Activated CD4-positive, CD25-positive, alpha-beta regulatory T cell treated with anti-CD3 and anti-CD28 coated beads, Interleukin-2, amount 50 U/mL, for 16 hours (primary cell): Measurements from ENCODE around the gene ISY1.
"Not testable (repeated sequence)": the region's sequence is repeated elsewhere in the genome, so short reads cannot be mapped to it uniquely, and the experiment has no call there.

ENCODE experiments used
- DNase-seq: peaks from one replicate; pipeline ENCODE4 v3.0.0-alpha.2; 2020; ENCODE audit warnings: low read depth, low spot score

The ISY1 gene

DNA sequence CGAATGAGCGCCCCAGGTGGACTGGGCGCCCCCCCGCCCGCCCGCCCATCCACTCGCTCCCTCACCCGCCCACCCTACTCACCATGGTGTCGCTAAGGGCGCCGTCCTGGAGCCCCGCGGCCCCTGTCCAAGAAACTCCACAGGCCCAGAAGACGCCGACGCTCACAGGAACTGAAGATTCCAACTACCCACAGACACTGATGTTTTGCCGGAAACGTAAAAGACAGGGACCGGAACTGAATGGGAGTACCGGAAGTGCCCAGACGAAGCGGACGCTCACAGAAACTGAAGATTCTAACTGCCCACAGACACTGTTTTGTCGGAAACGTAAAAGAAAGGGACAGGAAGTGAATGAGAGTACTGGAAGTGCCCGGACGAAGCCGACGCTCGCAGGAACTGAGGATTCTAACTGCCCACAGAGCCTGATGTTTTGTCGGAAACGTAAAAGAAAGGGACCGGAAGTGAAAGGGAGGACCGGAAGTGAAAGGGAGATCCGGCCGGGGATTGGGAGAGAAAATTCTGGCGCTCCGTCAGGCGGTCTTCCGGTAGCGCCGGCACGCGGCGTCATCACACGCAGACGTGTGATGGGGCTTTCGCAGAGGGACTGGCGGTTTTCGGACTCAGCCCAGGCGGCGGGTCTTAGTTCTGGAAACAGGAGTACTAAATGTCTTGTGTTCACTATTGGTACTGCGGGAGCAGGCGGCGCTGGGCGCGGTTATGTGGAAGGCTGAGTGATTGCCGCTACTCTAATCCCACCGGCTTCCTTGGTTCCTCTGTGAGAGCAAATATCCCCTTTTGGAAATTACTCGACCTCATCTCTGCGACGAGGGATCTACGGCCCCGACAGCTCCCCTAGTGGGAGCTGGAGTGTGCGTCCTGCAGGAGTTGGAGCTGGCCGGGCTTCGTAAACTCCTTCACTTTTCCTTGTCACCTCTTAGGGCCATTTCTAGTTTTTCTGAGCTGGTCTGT lies at the start of gene ISY1:
TSS of gene ISY1 (minus strand) at position 173 of the 969 bp plus-strand sequence. CDS start at position 85, 88 bp downstream.
- peak; percentile 79 for DNase-seq

DNA sequence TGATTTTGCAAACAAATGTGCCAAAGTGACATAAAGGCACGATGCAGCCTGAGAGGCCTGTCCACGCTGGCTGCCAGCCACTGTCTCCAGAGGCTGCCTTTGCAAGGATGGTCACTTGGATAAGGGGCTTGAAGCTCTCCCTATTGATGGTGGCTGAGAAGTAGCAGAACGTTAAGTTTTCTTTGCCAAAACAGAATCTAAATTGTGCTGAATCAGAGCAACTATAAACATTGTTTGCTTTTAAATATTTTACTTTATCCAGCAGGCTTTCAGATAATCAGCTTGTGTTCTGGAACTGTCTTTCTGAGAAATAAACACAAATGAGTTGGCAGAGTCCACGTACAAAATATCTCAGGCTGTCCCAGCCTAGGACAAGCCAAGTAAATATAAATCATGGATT lies 46.6 kb upstream of the ISY1 start:
- DNase-seq = no peak

- DNase-seq = no peak
Observed at GRCh38 chr3:129205109-129205832, 44.4 kb upstream of the ISY1 start.

GRCh38 chr3:129204473-129204872 lies 43.6 kb upstream of the ISY1 start:
- no peak for DNase-seq

DNA sequence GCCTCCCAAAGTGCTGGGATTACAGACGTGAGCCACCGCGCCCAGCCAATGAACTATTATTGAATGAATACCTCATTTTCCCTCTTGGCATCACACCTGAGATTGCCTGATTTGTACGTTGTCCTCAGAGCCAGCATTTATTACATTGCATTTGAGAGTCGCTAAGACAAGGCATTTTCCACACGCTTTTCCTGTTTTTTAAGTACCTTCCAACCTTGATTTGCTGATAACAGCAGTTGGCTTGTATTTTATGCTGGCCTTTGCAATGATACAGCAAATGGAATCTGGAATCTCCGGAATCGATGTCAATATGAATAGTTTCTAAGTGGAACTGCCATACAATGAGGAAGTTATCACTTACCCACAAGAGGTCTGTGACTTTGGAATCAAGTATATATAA lies 38.5 kb upstream of the ISY1 start:
- DNase-seq = no peak

DNA sequence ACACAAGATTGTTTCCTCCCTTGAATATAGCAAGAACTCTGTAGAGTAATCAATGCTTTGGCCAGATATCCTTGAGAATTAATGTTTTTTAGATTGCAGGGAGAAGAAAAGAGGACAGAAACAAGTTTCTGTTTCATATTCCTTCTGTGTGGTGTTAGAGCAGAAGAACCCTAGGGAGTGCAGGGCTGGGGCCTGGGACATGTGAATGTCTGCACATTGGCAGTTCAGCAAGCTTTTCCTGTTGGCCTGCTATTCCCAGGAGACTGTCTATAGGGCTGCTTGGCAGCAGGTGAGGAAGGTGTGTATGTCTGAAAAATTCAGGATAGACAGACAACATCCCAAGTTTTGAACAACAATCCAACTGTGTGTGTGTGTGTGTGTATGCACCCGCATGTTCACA lies 36.5 kb upstream of the ISY1 start:
- DNase-seq = no peak

DNA sequence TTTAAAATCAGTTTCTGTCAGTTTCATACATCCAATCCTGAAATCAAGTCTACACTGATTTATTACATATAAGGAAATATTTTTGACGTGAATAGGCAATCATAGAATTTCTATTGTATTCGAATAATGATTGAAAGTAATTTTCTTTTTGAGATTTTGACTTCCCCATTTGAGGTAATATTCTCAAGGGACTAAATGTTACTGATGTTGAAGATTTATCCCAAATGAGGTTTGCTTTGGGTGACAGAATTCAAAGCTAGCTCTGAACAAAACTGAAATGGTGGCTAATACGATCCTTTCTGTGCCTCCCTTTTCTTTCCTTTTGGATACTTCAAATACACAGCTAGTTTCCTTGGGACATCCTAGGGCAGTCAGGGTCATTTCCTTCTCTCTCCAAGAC lies 35.7 kb upstream of the ISY1 start:
- no peak for DNase-seq

GRCh38 chr3:129195731-129196256 lies 34.9 kb upstream of the ISY1 start:
- no peak for DNase-seq

DNA sequence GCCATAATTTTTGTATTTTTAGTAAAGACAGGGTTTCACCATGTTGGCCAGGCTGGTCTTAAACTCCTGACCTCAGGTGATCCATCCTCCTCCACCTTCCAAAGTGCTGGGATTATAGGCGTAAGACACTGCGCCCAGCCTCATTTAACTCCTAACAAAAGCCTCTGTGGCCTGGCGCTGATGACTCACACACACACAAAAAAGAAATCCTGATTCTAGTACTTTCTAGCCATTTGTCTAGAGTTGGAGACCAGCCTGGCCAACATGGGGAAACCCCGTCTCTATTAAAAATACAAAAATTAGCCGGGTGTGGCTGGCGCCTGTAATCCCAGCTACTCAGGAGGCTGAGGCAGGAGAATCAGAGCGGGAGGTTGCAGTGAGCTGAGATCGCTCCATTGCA lies 28.9 kb upstream of the ISY1 start:
- DNase-seq = not testable (repeated sequence)

DNA sequence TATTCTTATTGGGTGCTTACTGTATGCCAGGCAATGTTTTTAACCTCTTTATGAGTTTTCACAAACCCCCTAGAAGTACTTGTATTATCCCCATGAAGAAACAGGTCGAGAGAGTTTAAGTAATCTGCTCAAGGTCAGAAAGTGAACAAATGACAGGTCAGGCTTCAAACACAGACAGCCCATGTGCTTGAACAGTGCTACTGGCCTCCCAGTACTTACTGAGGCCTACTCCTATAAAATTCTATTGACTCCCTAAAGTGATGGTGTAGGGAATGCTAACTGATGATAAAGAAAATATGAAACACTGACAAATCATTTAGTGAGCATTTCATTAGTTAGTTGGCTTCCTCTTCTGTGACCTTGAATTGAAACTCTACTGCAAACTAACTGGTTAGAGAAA lies 27.0 kb upstream of the ISY1 start:
- no peak for DNase-seq

- DNase-seq = no peak
Observed at GRCh38 chr3:129185783-129186182, 24.9 kb upstream of the ISY1 start.

GRCh38 chr3:129184784-129185542 lies 24.1 kb upstream of the ISY1 start:
- DNase-seq = not testable (repeated sequence)

DNA sequence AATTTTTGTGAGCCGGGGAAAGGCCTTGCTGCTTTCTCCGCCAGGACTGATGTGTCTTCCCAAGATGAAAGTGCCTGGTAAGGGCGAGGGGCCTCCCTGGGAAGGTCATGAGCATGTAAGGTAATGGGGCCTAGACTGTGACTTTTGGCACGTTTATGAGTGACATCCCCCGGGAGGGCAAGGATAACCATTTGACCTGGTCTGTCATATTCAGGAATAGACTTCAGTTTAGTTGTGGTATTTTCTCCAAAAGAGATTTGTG lies 23.5 kb upstream of the ISY1 start:
- no peak for DNase-seq

- DNase-seq = peak; percentile 86
Observed at GRCh38 chr3:129183569-129184395, 22.9 kb upstream of the ISY1 start, which contains the start of gene CNBP. CNBP (minus strand) TSS chr3:129183896; CDS start chr3:129171757, 12,139 bp downstream.

DNA sequence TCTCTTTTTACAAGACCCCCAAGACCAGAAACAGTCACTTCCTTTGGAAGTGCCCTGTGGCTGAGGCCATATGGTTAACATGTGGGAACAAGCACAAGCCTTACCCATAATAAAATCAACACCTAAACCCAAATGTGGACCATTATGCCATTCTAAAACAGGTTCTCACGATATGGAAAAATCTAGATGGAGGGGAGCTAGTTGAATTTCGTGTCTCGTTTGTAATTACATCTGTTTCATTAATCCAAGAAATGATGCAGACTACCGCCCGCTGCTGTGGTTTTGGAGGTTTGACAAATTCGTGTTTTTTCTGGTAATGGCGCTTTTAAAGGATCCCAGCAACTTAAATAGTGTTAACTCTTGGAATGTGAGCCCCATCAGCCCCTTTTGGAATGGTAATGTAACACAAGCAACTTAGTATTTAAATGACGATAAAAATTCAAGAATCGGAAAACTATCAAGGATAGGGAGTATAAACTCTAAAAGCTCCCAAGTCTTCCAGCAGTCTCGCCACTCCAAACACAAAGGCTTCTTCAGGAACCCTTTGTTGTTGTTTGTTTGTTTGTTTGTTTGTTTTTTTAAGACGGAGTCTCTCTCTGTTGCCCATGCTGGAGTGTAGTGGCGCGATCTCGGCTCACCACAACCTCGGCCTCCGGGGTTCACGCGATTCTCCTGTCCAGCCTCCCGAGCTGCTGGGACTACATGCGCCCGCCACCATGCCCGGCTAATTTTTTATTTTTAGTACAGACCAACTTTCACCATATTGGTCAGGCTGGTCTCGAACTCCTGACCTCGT lies 21.7 kb upstream of the ISY1 start:
- no peak for DNase-seq

GRCh38 chr3:129181819-129182218 lies 21.0 kb upstream of the ISY1 start:
- no peak for DNase-seq

- DNase-seq = no peak
Observed at GRCh38 chr3:129180461-129180860, 19.6 kb upstream of the ISY1 start.

DNA sequence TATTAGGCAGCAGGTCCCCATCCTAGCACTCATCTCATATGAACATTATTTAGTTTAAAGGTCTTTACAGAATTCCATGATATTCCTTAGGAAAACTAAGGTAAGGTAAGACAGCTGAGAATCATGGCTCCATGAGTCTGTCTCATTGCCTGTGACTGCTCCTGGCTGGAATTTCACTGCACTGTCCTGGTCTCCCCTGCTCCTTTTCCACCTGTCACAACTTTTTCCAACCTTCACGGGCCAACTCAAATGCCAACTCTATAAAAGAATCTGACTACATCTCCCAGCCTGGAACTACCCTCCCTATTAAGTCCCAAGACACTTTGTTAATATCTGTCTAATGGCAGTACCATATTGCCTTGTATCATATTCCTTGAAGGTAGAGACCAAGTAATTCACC lies 15.2 kb upstream of the ISY1 start:
- no peak for DNase-seq

GRCh38 chr3:129173725-129174124 lies 12.9 kb upstream of the ISY1 start:
- no peak for DNase-seq

- DNase-seq = no peak
Observed at GRCh38 chr3:129173206-129173605, 12.3 kb upstream of the ISY1 start.
